ENCODE data around the gene SERINC2.
"Not testable (repeated sequence)": the region's sequence is repeated elsewhere in the genome, so short reads cannot be mapped to it uniquely, and the experiment has no call there.

The SERINC2 gene

GRCh38 chr1:31467005-31467674, 54.1 kb downstream of the SERINC2 start:
- peak in 1 of 2 donors; percentile 16 for DNase-seq (ENCODE audit: low read depth in 2 of 2)
- TF ChIP-seq, protein P1, sequence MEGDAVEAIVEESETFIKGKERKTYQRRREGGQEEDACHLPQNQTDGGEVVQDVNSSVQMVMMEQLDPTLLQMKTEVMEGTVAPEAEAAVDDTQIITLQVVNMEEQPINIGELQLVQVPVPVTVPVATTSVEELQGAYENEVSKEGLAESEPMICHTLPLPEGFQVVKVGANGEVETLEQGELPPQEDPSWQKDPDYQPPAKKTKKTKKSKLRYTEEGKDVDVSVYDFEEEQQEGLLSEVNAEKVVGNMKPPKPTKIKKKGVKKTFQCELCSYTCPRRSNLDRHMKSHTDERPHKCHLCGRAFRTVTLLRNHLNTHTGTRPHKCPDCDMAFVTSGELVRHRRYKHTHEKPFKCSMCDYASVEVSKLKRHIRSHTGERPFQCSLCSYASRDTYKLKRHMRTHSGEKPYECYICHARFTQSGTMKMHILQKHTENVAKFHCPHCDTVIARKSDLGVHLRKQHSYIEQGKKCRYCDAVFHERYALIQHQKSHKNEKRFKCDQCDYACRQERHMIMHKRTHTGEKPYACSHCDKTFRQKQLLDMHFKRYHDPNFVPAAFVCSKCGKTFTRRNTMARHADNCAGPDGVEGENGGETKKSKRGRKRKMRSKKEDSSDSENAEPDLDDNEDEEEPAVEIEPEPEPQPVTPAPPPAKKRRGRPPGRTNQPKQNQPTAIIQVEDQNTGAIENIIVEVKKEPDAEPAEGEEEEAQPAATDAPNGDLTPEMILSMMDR (IDR thresholded peaks at IDR 0.05; ENCODE audit: low read depth, low read length) = no peak
- no peak overlapping the region for H3K4me3 ChIP-seq (replicated peaks in 1 of 2; ENCODE audit: low read depth in 2 of 2, low read length in 2 of 2)

DNA sequence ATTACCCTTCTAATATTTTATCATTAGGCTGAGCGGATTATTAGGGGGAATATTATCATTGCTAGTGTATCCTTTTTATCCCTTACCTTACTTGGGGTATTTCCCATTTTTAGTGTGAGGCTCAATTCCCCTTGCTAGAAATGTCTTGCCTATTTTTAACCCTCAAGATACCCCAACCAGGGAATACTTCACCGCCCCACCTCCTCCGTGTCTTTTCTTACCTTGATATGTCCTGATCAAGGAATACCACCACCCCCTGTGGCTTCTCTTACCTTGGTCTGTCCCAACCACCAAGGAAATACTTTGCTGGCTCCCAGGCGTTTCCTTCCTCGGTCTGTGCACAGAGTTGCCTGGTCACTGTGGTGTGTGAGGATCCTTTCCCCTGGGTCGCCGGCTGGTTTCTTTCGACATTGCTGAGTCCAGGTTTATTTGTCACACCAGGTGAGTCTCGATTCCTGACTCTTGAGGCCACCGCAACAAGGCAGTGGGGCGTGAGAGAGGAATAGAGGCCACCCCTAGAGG, 57.8 kb downstream of the SERINC2 start:
- no peak for DNase-seq (ENCODE audit: low read depth in 2 of 2)
- no peak overlapping the region for H3K4me3 ChIP-seq (replicated peaks in 1 of 2; ENCODE audit: low read depth in 2 of 2, low read length in 2 of 2)
- TF ChIP-seq, protein P1 (IDR thresholded peaks at IDR 0.05; ENCODE audit: low read depth, low read length) = no peak

DNA sequence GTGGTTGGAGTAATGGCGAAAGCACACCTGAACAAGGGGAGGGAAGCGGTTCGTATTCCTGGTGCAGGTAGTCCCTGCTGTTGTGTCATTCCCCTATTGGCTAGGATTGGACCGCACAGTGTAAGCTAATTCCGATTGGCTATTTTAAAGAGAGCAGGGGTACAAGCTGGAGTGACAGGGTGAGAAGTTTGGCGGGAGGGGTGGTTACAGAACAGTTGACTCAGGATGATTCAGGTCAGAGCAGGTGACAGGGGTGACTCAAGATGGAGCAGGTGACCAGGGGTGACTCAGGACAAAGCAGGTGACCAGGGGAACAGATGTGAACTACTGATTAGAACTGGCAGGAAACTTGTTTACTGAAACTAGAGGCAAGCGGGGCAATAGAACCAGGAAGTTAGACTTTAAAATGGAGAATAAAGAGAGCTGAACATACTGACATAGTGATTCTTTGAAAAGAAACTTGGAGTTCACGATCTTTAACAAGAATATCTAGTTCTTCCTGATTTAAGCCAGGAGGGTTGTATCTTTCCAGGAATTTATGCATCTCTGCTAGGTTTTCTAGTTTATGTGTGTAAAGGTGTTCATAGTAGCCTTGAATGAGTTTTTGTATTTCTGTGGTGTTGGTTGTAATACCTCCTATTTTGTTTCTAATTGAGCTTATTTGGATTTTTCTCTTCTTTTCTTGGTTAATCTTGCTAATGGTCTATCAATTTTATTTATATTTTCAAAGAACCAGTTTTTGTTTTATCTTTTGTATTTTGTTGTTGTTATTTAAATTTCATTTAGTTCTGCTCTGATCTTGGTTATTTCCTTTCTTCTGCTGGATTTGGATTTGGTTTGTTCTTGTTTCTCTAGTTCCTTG, 58.7 kb downstream of the SERINC2 start:
- peak in 1 of 2 donors; percentile 9 for DNase-seq (ENCODE audit: low read depth in 2 of 2)
- not testable (repeated sequence) for H3K4me3 ChIP-seq (replicated peaks in 1 of 2; ENCODE audit: low read depth in 2 of 2, low read length in 2 of 2)

DNA sequence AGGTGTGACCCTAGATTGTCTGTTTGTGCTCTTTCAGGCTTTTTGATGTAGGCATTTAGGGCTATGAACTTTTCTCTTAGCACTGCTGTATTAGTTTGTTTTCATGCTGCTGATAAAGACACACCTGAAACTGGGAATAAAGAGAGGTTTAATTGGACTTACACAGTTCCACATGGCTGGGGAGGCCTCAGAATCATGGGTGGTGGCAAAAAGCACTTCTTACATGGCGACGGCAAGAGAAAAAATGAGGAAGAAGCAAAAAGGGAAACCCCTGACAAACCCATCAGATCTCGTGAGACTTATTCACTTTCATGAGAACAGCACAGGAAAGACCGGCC, 59.3 kb downstream of the SERINC2 start:
- not testable (repeated sequence) for H3K4me3 ChIP-seq (replicated peaks in 1 of 2; ENCODE audit: low read depth in 2 of 2, low read length in 2 of 2); DNase-seq (ENCODE audit: low read depth in 2 of 2)

- not testable (repeated sequence) for H3K4me3 ChIP-seq (replicated peaks in 1 of 2; ENCODE audit: low read depth in 2 of 2, low read length in 2 of 2); DNase-seq (ENCODE audit: low read depth in 2 of 2)
Observed at GRCh38 chr1:31472673-31473072, 59.7 kb downstream of the SERINC2 start.

DNA sequence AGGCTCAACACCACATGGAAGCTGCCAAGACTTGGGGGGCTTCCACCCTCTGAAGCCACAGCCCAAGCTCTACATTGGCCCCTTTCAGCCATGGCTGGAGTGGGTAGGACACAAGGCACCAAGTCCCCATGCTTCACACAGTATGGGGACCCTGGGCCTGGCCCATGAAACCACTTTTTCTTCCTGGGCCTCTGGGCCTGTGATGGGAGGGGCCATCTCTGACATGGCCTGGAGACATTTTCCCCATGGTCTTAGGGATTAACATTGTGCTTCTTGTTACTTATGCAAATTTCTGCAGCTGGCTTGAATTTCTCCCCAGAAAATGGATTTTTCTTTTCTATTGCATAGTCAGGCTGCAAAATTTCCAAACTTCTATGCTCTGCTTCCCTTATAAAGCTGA, 60.5 kb downstream of the SERINC2 start:
- H3K4me3 ChIP-seq (replicated peaks in 1 of 2; ENCODE audit: low read depth in 2 of 2, low read length in 2 of 2); DNase-seq (ENCODE audit: low read depth in 2 of 2): not testable (repeated sequence)

DNA sequence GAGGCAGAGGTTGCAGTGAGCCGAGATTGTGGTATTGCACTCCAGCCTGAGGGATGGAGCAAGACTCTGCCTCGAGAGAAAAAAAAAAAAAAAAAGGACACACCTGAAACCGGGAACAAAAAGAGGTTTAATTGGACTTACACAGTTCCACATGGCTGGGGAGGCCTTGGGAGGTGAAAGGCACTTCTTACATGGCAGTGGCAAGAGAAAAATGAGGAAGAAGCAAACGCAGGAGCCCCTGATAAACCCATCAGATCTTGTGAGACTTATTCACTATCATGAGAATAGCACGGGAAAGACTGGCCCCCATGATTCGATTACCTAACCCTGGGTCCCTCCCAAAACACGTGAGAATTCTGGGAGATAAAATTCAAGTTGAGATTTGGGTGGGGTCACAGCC, 61.6 kb downstream of the SERINC2 start:
- DNase-seq (ENCODE audit: low read depth in 2 of 2) = not testable (repeated sequence)

DNA sequence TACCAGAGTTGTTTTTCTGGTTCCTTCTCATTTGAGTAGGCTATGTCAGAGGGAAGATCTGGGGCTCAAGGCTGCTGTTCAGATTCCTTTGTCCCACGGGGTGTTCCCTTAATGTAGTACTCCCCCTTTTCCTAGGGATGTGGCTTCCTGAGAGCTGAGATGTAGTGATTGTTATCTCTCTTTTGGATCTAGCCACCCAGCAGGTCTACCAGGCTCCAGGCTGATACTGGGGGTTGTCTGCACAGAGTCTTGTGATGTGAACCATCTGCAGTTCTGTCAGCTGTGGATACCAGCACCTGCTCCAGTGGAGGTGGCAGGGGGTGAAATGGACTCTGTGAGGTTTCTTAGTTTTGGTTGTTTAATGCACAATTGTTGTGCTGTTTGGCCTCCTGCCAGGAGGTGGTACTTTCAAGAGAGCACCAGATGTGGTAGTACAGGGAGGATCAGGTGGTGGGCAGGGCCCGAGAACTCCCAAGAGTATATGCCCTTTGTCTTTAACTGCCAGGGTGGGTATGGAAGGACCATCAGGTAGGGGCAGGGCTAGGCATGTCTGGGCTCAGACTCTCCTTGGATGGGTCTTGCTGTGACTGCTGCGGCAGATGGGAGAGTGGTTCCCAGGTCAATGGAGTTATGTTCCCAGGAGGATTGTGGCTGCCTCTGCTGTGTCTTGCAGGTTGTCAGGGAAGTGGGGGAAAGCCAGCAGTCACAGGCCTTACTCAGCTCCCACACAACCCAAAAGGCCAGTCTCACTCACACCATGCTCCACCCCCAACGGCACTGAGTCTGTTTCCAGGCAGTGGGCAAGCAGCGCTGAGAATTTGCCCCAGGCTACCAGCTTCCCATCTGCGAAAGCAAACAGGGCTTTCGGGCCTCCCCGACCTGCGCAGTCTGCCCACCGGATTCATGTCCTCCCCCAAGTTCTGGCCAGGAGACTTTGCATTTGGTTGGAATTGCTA, 64.2 kb downstream of the SERINC2 start:
- H3K4me3 ChIP-seq (replicated peaks in 1 of 2; ENCODE audit: low read depth in 2 of 2, low read length in 2 of 2) = no peak overlapping the region
- DNase-seq (ENCODE audit: low read depth in 2 of 2) = no peak
- TF ChIP-seq, protein P1 (IDR thresholded peaks at IDR 0.05; ENCODE audit: low read depth, low read length) = no peak

More for the DNA sequence above, 61.6 kb downstream of the SERINC2 start:
- H3K4me3 ChIP-seq (replicated peaks in 1 of 2; ENCODE audit: low read depth in 2 of 2, low read length in 2 of 2) = not testable (repeated sequence)

DNA sequence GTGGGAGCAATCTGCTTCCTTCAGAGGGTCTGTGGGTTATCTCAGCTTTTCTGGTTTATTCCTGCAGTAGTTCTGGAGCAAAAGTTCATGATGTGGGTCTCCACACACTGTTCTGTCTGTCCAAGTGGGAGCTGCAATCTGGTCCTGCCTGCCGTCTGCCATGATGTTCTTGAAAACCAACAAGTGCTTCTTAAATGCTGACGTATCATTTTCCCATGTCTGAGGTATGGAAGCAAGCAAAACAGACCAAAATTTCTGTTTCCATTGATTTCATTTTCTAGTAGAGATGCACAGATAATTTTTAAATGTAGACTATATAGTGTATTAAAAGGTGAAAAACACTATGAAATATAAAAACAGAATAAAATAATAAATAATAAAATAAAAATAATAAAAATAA, 65.2 kb downstream of the SERINC2 start:
- DNase-seq (ENCODE audit: low read depth in 2 of 2) = no peak
- TF ChIP-seq, protein P1 (IDR thresholded peaks at IDR 0.05; ENCODE audit: low read depth, low read length) = no peak
- no peak overlapping the region for H3K4me3 ChIP-seq (replicated peaks in 1 of 2; ENCODE audit: low read depth in 2 of 2, low read length in 2 of 2)

Data from cardiac fibroblast (primary cell).